Activated naive CD4-positive, alpha-beta T cell treated with anti-CD3 and anti-CD28 coated beads, Interleukin-2, amount 50 U/mL, for 72 hours (primary cell): ENCODE results near the gene CAP1. TPM values are rescaled to one million over a fixed set of nuclear protein-coding genes. Genes with fewer than 3 reads are reported as not detected.

Experiments used
- ATAC-seq, 2 donors: fragments of 150-1000 bp; cut with Tn5 transposase; 2 replicates each; pipeline ENCODE4 v1.10.0; 2021; ENCODE audit warnings: mild to moderate bottlenecking in 2 of 2, moderate library complexity in 2 of 2
- DNase-seq, 2 donors: peaks; one replicate each; pipeline ENCODE4 v3.0.0; 2021 to 2022; ENCODE audit warnings: low spot score in 2 of 2
- H3K27ac Mint-ChIP-seq, 2 donors: one replicate each; pipeline ENCODE4 v1.8.0; 2022; ENCODE audit warnings: mild to moderate bottlenecking in 2 of 2, mixed read lengths in 2 of 2
- H3K36me3 Mint-ChIP-seq, 2 donors: one replicate each; pipeline ENCODE4 v1.8.0; 2022; ENCODE audit warnings: mixed read lengths in 2 of 2
- H3K9me3 Mint-ChIP-seq, 2 donors: one replicate each; pipeline ENCODE4 v1.8.0; 2022; ENCODE audit warnings: mixed read lengths in 2 of 2
- total RNA-seq, 2 donors: library from RNA; stranded (reverse); gene quantifications; one replicate each; pipeline ENCODE4 v1.2.3, GENCODE V29; 2022

Gene CAP1
- total RNA-seq, 2 donors from 2014 or later, result 578 to 634 TPM

DNA sequence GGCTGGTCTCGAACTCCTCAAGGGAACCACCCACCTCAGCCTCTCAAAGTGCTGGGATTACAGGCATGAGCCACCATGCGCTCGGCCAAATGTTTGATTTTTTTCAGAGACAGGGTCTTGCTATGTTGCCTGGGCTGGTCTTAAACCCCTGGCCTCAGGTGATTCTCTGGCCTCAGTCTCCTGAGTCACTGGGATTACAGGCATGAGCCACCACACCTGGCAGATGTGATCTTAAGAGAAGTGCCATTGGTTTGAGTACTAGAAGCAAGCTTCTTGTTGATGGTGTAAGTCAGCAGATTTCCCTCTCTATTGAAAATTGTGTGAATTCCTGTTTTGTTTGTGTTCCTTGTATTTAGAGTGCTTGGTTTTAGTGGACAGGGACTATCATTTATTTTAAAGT lies 5.2 kb downstream of the CAP1 start:
- DNase-seq, result no peak
- ATAC-seq, result no peak
- Mint-ChIP-seq H3K9me3 (no peaks in the 10 kb centered on the region), H3K36me3 (peaks cover 24 to 56% of the 10 kb centered on the region in 2 donors), H3K27ac (peak overlapping the region; percentile 76 to 88)

- ATAC-seq (no peak), DNase-seq (no peak)
- peaks cover 13 to 50% of the 10 kb centered on the region in 2 donors for H3K36me3 Mint-ChIP-seq
- H3K9me3 Mint-ChIP-seq, result no peaks in the 10 kb centered on the region
- peak overlapping the region; percentile 40 to 88 for H3K27ac Mint-ChIP-seq
Measured at GRCh38 chr1:40047276-40047675, 6.7 kb downstream of the CAP1 start.

- peak; percentile 50 to 63 for ATAC-seq
- Mint-ChIP-seq H3K9me3 (no peaks in the 10 kb centered on the region), H3K36me3 (peaks cover 8 to 46% of the 10 kb centered on the region in 2 donors), H3K27ac (peak overlapping the region; percentile 40 to 88)
- DNase-seq, result no peak
Measured at GRCh38 chr1:40047769-40048168, 7.2 kb downstream of the CAP1 start.

DNA sequence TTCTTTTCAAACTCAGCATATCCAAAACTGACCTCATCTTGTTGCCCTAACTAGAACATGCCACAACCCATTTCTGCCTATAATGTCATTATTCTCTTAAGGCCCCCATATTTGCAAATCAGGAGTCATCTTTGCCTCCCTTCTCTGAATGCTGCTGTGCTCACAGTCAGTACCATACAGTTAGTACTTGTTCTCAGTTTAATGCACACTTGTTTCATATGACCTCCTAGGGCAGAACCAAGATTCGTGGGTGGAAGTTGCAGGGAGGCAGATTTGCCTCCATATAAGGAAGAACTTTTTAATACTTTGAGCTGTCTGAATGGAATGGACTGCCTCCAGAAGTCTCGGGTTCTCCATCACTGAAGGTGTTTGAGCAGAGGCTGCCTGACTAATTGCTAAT lies 9.2 kb downstream of the CAP1 start:
- Mint-ChIP-seq H3K36me3 (peaks cover 6 to 52% of the 10 kb centered on the region in 2 donors), H3K9me3 (no peaks in the 10 kb centered on the region), H3K27ac (peak overlapping the region; percentile 40 to 75)
- ATAC-seq (peak; percentile 60 to 79), DNase-seq (no peak)

GRCh38 chr1:40050863-40051262 lies 10.3 kb downstream of the CAP1 start:
- Mint-ChIP-seq H3K27ac (peak overlapping the region; percentile 59 to 81), H3K9me3 (no peaks in the 10 kb centered on the region), H3K36me3 (peaks cover 6 to 50% of the 10 kb centered on the region in 2 donors)
- DNase-seq, result no peak
- ATAC-seq, result no peak

GRCh38 chr1:40053138-40053887 lies 12.8 kb downstream of the CAP1 start:
- DNase-seq, result no peak
- Mint-ChIP-seq H3K27ac (peak overlapping the region in 1 of 2 donors; percentile 80), H3K36me3 (peaks cover 6 to 71% of the 10 kb centered on the region in 2 donors), H3K9me3 (no peaks in the 10 kb centered on the region)
- no peak for ATAC-seq

DNA sequence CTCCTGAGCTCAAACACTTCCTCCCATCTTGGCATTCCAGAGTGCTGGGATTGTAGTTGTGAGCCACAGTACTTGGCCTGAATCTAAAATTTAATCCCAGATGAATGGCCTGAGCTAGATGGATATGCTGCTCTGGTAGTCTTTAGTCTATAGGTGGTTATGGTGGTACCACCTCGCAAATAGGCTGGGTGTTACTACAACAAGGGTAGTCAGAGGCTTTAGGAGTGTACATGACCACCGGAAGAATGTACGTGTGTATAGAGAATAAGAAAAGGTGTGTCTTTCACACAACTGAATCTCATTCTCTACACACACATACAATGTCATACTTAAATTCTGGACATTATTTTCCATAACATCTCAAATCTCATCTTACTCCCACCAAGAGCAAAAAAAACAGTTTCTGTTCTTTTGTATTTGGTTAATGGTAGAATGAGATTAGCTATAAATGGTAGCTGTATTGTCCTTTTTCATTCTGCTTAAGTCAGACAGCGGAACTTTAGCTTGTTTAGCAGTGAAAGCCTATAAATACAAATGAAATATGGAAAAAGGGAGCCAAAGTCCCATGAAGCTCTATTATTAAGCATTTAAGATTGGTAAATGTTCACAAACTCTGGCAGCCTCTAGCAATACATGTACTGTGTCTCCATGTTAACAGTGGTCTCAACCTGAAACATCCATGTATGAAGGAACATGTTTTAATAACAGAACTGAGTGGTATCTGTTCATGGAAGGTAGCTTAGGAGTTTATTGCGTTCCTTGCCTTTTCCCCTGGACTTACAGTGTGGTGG lies 16.2 kb downstream of the CAP1 start:
- Mint-ChIP-seq H3K9me3 (no peaks in the 10 kb centered on the region), H3K27ac (peak overlapping the region in 1 of 2 donors; percentile 90), H3K36me3 (peaks cover 14 to 76% of the 10 kb centered on the region in 2 donors)
- DNase-seq (no peak), ATAC-seq (no peak)

DNA sequence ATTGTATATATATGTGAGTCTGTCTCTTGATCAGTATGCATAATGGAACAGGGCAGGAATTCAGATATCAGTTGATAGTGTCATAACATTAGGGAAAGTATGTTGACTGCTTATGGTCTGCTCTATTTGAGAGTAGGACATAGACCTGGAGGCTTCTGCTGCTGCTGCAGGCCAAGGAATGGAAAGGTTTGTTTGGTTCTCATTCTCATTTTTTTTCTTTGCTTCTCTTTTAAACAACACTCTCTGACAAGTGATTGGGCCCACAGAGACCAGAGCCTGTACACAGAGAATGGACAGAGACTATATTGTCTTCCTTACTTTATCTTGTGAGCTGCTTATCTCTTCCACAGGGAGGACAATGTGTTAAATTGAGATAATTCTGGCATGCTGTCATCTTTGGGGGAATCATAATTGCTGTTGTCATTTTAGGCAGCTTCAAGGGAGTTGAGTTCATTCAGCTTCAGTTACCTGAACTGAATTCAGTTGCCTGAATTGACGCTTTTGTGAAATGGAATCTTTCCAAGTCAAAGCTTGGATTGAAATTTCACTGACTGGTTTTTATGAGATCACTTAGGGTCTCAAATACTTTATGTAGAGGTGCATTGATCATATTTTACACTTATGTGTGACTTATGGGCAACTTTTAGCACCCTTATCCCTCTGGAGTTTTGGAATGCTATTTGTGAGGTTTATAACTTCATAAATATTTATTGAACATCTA lies 16.9 kb downstream of the CAP1 start:
- ATAC-seq, result no peak
- H3K9me3 Mint-ChIP-seq, result no peaks in the 10 kb centered on the region

GRCh38 chr1:40058097-40058452 lies 17.5 kb downstream of the CAP1 start:
- Mint-ChIP-seq H3K9me3 (no peaks in the 10 kb centered on the region), H3K27ac (peak overlapping the region; percentile 88 to 90), H3K36me3 (peaks cover 19 to 76% of the 10 kb centered on the region in 2 donors)
- ATAC-seq (no peak), DNase-seq (no peak)

More for the DNA sequence above, 16.9 kb downstream of the CAP1 start:
- H3K27ac Mint-ChIP-seq, result peak overlapping the region; percentile 73 to 90
- no peak for DNase-seq
- H3K36me3 Mint-ChIP-seq, result peaks cover 19 to 77% of the 10 kb centered on the region in 2 donors

GRCh38 chr1:40058453-40059337 lies 18.2 kb downstream of the CAP1 start:
- H3K27ac Mint-ChIP-seq, result peak overlapping the region; percentile 88 to 90
- DNase-seq (no peak), ATAC-seq (peak; percentile 78 to 84)
- H3K9me3 Mint-ChIP-seq, result no peaks in the 10 kb centered on the region
- peaks cover 23 to 76% of the 10 kb centered on the region in 2 donors for H3K36me3 Mint-ChIP-seq

- H3K36me3 Mint-ChIP-seq, result peaks cover 31 to 77% of the 10 kb centered on the region in 2 donors
- ATAC-seq (peak; percentile 70 to 73), DNase-seq (no peak)
- H3K9me3 Mint-ChIP-seq, result no peaks in the 10 kb centered on the region
- H3K27ac Mint-ChIP-seq, result peak overlapping the region; percentile 88 to 90
Measured at GRCh38 chr1:40059338-40059959, 18.9 kb downstream of the CAP1 start.

DNA sequence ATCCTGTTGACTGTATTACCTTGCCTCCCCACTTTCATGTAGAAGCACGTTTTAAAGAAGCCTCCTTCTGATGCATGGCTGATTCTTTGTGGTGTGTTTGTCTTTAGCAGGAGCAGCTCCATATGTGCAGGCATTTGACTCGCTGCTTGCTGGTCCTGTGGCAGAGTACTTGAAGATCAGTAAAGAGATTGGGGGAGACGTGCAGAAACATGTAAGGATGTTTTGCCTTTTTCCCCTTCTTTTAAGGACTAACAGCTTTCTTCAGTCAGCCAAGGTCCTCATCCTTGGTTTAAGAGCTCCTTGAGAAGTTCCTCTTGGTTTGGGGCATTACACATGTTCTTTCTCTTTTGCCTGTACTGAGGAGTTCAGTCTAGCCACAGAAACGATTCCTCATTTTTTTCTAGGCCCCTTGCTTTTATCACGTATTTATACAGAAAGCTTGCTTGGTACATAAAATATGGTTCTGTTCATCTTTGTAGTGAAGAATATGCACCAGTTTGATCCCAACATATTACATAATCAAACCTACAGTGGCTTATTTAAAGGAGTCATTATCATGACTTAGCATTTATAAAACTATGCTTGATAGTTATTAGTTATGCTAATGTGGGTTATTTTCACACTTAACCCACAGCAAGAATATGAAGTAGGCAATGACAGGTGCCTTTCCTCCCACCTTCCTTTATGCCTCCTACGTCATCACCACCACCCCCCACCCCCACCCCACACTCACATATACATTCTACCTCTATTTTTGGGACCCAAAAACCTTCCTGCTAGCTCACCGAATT lies 19.6 kb downstream of the CAP1 start:
- Mint-ChIP-seq H3K36me3 (peaks cover 38 to 78% of the 10 kb centered on the region in 2 donors), H3K9me3 (no peaks in the 10 kb centered on the region), H3K27ac (peak overlapping the region; percentile 83 to 90)
- ATAC-seq (peak; percentile 21 to 30), DNase-seq (no peak)

DNA sequence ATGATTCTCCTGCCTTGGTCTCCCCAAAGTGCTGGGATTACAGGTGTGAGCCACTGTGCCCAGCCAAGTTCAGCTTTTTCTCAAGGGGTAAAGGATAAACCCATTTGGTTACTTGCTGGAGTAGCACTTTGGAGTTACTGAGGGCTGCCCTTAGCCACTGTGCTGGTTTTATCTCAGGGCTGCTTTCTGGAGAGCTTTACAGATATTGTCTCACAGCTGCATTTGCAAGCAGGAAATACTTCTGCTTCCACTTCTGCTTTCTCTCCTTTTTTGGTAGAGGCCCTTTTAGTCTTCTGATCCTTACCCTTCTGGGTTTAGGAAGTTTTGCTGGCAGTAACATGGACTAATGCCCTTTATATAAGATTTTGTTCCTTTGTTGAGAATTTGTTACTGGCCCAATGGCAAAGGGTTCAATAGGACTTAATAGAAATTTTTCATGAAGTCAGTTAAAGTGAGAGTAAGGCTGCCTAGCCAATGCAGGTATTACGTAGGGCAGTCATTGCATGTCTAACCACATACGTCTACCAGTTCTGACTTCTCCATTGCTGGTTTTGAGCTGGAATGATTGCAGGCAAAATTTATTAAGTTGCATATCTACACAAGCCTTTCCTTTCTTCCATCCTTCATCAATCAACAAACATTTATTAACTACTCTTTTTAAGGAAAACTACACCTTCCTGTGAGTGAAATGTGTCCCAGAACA lies 24.4 kb downstream of the CAP1 start:
- Mint-ChIP-seq H3K9me3 (no peaks in the 10 kb centered on the region), H3K27ac (peak overlapping the region; percentile 82 to 83), H3K36me3 (peaks cover 62 to 72% of the 10 kb centered on the region in 2 donors)
- ATAC-seq (no peak), DNase-seq (no peak)

DNA sequence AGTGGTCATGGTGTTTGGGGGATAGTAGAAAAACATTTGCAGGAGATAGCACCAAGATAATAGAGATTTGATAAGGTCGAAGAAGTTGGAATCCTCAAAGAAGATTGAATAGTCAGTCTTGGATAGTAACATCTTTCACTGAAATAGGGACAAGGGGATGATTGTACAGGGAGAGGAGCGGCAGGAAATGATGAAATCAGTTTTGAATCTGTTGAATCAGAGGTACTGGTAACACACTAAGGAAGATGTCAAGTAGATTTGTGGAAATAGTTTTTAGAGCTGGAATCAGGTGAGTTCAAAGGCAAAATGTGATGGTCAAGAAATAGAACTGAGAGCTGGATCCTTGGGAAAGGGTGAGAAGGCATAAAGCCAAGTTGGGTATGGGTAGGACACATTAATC lies 26.5 kb downstream of the CAP1 start:
- DNase-seq (no peak), ATAC-seq (peak in 1 of 2 donors; percentile 74)
- peak overlapping the region; percentile 83 to 89 for H3K27ac Mint-ChIP-seq
- H3K36me3 Mint-ChIP-seq, result peaks cover 58 to 59% of the 10 kb centered on the region in 2 donors
- no peaks in the 10 kb centered on the region for H3K9me3 Mint-ChIP-seq
